BJ (cell line): ENCODE data around the gene CDADC1. TPM values are rescaled to one million over a fixed set of nuclear protein-coding genes. Genes with fewer than 3 reads are reported as not detected.

Experiments
- CTCF ChIA-PET: fragments of 350-600 bp; formaldehyde crosslinking; extraction: SDS; loops from one replicate; lab custom pipeline; 2021; ENCODE audit warnings: antibody characterized with exemption, inconsistent platforms; lab: Yijun Ruan, JAX
- POLR2A ChIA-PET: fragments of 300-600 bp; sonication (Branson Sonifier 250); formaldehyde crosslinking; extraction: SDS; loops from one replicate; lab custom pipeline; 2021; ENCODE audit warnings: antibody characterized with exemption; lab: Charles Lee
- DNase-seq: peaks from one replicate; pipeline ENCODE4 v3.0.0-alpha.2; 2011; ENCODE audit warnings: low read depth
- H3K27me3 ChIP-seq: 2 replicates; pipeline ENCODE4 v1.6.0; 2011; ENCODE audit warnings: low read length; ENCODE audit not compliant: control insufficient read depth, insufficient read depth
- H3K36me3 ChIP-seq: 2 replicates; pipeline ENCODE4 v1.5.1; 2011; ENCODE audit warnings: low read length; ENCODE audit not compliant: control insufficient read depth, insufficient read depth
- H3K4me3 ChIP-seq: 2 replicates; pipeline ENCODE4 v1.5.1; 2011; ENCODE audit warnings: low read depth, mild to moderate bottlenecking, control low read depth, low read length
- polyA plus RNA-seq: library from polyadenylated mRNA; depleted of rRNA; stranded (reverse); fragments of >200 nt; gene quantifications from 2 replicates; pipeline ENCODE4 v1.2.3, GENCODE V29; 2011
- TF ChIP-seq, protein P1 (sequence below): IDR thresholded peaks from 2 replicates; pipeline ENCODE4 v1.5.1; 2011; ENCODE audit warnings: low read depth, mild to moderate bottlenecking, control low read depth, inconsistent platforms, low read length, moderate library complexity; ENCODE audit not compliant: insufficient read depth

The CDADC1 gene
- polyA plus RNA-seq, 1 experiment, result 2.2 TPM

DNA sequence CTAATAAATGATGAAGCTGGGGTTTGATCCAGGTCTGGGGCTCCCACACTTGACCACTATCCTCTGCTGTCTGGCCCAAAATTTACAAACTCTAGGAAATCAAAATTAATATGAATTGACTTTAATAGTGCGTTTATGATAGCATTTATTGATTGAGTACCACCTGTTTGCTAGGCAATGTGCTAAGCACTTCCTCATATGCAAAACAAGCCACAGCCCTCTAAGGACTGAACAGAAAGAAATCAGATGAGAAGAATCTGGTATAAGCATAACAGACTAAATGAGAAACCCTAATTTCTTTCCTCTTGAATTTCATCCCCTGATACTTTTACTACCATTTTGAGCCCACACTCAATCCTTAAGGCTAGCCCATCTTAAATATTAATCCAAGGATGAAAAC, 34.2 kb upstream of the CDADC1 start:
- TF ChIP-seq, protein P1, sequence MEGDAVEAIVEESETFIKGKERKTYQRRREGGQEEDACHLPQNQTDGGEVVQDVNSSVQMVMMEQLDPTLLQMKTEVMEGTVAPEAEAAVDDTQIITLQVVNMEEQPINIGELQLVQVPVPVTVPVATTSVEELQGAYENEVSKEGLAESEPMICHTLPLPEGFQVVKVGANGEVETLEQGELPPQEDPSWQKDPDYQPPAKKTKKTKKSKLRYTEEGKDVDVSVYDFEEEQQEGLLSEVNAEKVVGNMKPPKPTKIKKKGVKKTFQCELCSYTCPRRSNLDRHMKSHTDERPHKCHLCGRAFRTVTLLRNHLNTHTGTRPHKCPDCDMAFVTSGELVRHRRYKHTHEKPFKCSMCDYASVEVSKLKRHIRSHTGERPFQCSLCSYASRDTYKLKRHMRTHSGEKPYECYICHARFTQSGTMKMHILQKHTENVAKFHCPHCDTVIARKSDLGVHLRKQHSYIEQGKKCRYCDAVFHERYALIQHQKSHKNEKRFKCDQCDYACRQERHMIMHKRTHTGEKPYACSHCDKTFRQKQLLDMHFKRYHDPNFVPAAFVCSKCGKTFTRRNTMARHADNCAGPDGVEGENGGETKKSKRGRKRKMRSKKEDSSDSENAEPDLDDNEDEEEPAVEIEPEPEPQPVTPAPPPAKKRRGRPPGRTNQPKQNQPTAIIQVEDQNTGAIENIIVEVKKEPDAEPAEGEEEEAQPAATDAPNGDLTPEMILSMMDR, result no peak
- ChIA-PET POLR2A (no interaction called here), CTCF (no interaction called here)
- Histone ChIP-seq H3K27me3 (peaks cover 13% of the 10 kb centered on the region), H3K4me3 (no peak overlapping the region), H3K36me3 (no peaks in the 10 kb centered on the region)
- DNase-seq, result no peak

DNA sequence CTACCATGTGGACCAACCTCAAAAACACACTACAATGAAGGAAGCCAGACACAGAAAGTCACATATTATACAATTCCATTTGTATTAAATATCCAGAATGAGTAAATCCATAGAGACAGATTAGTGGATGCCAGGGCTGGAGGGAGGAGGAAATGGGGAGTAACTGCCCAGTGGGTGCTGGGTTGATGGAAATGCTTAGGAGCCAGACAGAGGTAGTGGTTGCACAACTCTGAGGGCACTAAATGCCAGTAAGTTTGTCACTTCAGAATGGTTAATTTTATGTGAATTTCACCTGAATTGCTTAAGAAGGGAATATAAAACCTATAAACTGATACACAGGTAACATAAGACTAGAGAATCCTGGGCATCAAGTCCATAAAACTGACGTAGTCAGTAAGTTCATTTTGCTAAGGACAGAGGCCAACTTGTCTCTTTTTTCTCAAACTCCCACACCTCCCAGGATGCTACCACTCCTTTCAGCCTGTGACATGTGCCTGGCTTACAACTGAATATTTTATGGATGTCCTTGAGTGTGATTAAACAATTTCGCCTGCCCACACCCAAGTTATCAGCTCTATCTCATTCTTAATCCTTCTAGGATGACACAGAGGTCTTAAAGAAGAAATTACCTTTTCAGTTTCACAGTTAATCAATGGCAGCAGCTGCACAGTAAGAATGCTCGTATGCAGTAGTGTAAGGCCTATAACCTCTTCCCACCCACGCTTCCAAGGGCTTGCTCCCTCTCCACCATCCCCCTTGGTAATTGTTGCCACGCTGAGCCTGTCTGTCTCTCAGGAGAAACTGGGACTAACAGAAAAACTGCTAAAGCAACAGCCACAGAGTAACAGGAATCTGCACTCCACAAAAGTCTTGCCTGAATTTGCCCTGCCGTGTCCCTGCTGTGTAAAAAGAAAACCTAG, 33.5 kb upstream of the CDADC1 start:
- POLR2A ChIA-PET, result no interaction called here
- Histone ChIP-seq H3K27me3 (peaks cover 17% of the 10 kb centered on the region), H3K4me3 (no peak overlapping the region), H3K36me3 (no peaks in the 10 kb centered on the region)
- CTCF ChIA-PET, result interaction anchor here (1.0 to 1.4 kb wide), 2 partner anchors 10 to 69 kb away, joined by 3 to 6 read pairs; no protein-coding TSS in a partner anchor
- DNase-seq, result no peak
- TF ChIP-seq, protein P1, result no peak

GRCh38 chr13:49214917-49215376, 32.8 kb upstream of the CDADC1 start:
- TF ChIP-seq, protein P1, result no peak
- CTCF ChIA-PET, result interaction anchor here (1.0 to 1.4 kb wide), 2 partner anchors 10 to 68 kb away, joined by 3 to 6 read pairs; no protein-coding TSS in a partner anchor
- POLR2A ChIA-PET, result no interaction called here
- Histone ChIP-seq H3K27me3 (peaks cover 21% of the 10 kb centered on the region), H3K36me3 (no peaks in the 10 kb centered on the region), H3K4me3 (no peak overlapping the region)
- DNase-seq, result no peak

DNA sequence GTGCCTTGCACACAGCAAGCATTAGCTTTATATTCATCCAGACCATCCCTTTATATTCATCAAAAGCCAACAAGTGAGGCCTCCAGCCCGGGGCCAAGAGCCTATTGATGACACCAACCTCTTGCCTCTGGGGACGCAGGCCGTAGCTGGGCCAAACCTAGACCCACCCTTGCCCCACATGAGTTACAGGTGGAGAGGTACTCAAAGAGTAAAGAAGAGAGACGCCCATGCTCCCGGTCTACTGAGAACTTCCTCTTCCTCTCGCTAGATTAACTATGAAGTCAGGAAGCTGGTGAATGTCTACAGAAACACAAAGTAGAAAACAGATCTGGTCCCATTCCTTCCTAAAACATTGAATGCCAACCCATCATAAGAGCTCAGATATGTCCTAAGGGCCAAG, 31.4 kb upstream of the CDADC1 start:
- ChIA-PET CTCF (no interaction called here), POLR2A (no interaction called here)
- no peaks in the 10 kb centered on the region for H3K36me3 ChIP-seq
- TF ChIP-seq, protein P1, result no peak
- H3K4me3 ChIP-seq, result no peak overlapping the region
- peaks cover 30% of the 10 kb centered on the region for H3K27me3 ChIP-seq
- no peak for DNase-seq

DNA sequence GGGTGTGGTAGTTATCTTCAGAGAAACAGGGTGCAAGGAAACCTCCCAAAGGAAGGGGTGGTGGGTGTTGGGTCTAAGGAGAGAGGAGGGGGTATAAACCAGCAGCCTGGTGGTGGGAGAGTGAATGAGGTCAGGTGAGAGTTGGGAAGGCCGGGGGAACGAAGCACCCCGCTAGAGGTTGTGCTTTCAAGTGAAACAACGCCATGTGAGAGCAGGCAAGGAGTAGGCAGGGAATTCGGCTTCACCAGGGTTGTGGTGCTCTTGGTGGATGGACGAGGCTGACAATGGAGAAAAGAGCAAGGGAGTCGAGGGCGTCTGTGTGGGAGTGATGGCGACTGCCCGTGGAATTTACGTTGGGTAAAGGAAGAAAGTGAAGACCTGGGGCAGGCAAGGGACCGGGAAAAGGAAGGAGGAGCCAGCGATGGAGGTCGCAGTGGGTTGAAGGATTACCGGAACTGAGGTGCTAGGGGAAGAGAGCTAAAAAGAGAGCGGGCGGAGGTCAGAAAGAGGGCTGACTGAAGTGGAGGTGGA, 29.7 kb upstream of the CDADC1 start:
- DNase-seq, result no peak
- H3K36me3 ChIP-seq, result no peaks in the 10 kb centered on the region
- TF ChIP-seq, protein P1, result no peak
- peaks cover 41% of the 10 kb centered on the region for H3K27me3 ChIP-seq
- ChIA-PET CTCF (interaction anchor here (0.6 kb wide), 1 partner anchor 24 kb away, joined by 3 read pairs; no protein-coding TSS in a partner anchor), POLR2A (no interaction called here)
- no peak overlapping the region for H3K4me3 ChIP-seq
